ENCODE data around the gene SCYL1. TPM values are rescaled to one million over a fixed set of nuclear protein-coding genes. Genes with fewer than 3 reads are reported as not detected.

The SCYL1 gene
- polyA plus RNA-seq, 1 donor from 2014 or later: 34.0 TPM

- peaks cover 10 to 33% (median 18%) of the 10 kb centered on the region in 3 donors for H3K4me1 Mint-ChIP-seq
Measured at GRCh38 chr11:65578134-65578533, 53.3 kb downstream of the SCYL1 start.

GRCh38 chr11:65578667-65579066 lies 53.8 kb downstream of the SCYL1 start:
- peak overlapping the region in 3 of 4 donors; percentile 45 to 97 (median 68) for H3K4me3 Mint-ChIP-seq
- peak overlapping the region; percentile 92 to 99 (median 97) for H3K27ac Mint-ChIP-seq
- H3K27me3 Mint-ChIP-seq: peaks cover 2% of the 10 kb centered on the region
- H3K36me3 Mint-ChIP-seq: no peaks in the 10 kb centered on the region
- H3K4me1 Mint-ChIP-seq: peaks cover 10 to 32% (median 18%) of the 10 kb centered on the region in 3 donors
- no peaks in the 10 kb centered on the region for H3K9me3 Mint-ChIP-seq

More at GRCh38 chr11:65578134-65578533, 53.3 kb downstream of the SCYL1 start:
- Mint-ChIP-seq H3K27me3 (peaks cover 2% of the 10 kb centered on the region), H3K27ac (peak overlapping the region; percentile 92 to 99 (median 97)), H3K36me3 (no peaks in the 10 kb centered on the region), H3K9me3 (no peaks in the 10 kb centered on the region), H3K4me3 (peak overlapping the region; percentile 68 to 97 (median 89))

GRCh38 chr11:65579291-65579690 lies 54.4 kb downstream of the SCYL1 start:
- H3K4me1 Mint-ChIP-seq: peaks cover 9 to 28% (median 18%) of the 10 kb centered on the region in 3 donors
- no peaks in the 10 kb centered on the region for H3K9me3 Mint-ChIP-seq
- peak overlapping the region in 1 of 3 donors; percentile 16 for H3K27ac Mint-ChIP-seq
- H3K27me3 Mint-ChIP-seq: no peaks in the 10 kb centered on the region
- no peaks in the 10 kb centered on the region for H3K36me3 Mint-ChIP-seq
- peak overlapping the region in 3 of 4 donors; percentile 23 to 68 (median 55) for H3K4me3 Mint-ChIP-seq

- peak overlapping the region in 1 of 4 donors; percentile 40 for H3K4me3 Mint-ChIP-seq
- peaks cover 9 to 23% (median 16%) of the 10 kb centered on the region in 3 donors for H3K4me1 Mint-ChIP-seq
- H3K27ac Mint-ChIP-seq: no peak overlapping the region
- H3K9me3 Mint-ChIP-seq: no peaks in the 10 kb centered on the region
- no peaks in the 10 kb centered on the region for H3K27me3 Mint-ChIP-seq
- H3K36me3 Mint-ChIP-seq: no peaks in the 10 kb centered on the region
Measured at GRCh38 chr11:65580031-65580692, 55.3 kb downstream of the SCYL1 start.

- no peaks in the 10 kb centered on the region for H3K27me3 Mint-ChIP-seq
- no peaks in the 10 kb centered on the region for H3K9me3 Mint-ChIP-seq
- peaks cover 9 to 18% (median 15%) of the 10 kb centered on the region in 3 donors for H3K4me1 Mint-ChIP-seq
- H3K36me3 Mint-ChIP-seq: no peaks in the 10 kb centered on the region
- H3K27ac Mint-ChIP-seq: peak overlapping the region in 1 of 3 donors; percentile 76
- peak overlapping the region in 2 of 4 donors; percentile 21 to 40 for H3K4me3 Mint-ChIP-seq
Measured at GRCh38 chr11:65580756-65581155, 55.9 kb downstream of the SCYL1 start.

- no peaks in the 10 kb centered on the region for H3K9me3 Mint-ChIP-seq
- peak overlapping the region in 1 of 3 donors; percentile 78 for H3K27ac Mint-ChIP-seq
- H3K36me3 Mint-ChIP-seq: no peaks in the 10 kb centered on the region
- peaks cover 13 to 21% (median 18%) of the 10 kb centered on the region in 3 donors for H3K4me1 Mint-ChIP-seq
- no peaks in the 10 kb centered on the region for H3K27me3 Mint-ChIP-seq
- no peak overlapping the region for H3K4me3 Mint-ChIP-seq
Measured at GRCh38 chr11:65581928-65582327, 57.0 kb downstream of the SCYL1 start.

- Mint-ChIP-seq H3K27me3 (no peaks in the 10 kb centered on the region), H3K4me3 (no peak overlapping the region), H3K36me3 (no peaks in the 10 kb centered on the region), H3K4me1 (peaks cover 14 to 28% (median 24%) of the 10 kb centered on the region in 3 donors), H3K27ac (peak overlapping the region; percentile 72 to 80 (median 78)), H3K9me3 (no peaks in the 10 kb centered on the region)
Measured at GRCh38 chr11:65583589-65583988, 58.7 kb downstream of the SCYL1 start.

- H3K4me3 Mint-ChIP-seq: no peak overlapping the region
- H3K27ac Mint-ChIP-seq: peak overlapping the region in 1 of 3 donors; percentile 8
- H3K36me3 Mint-ChIP-seq: no peaks in the 10 kb centered on the region
- H3K4me1 Mint-ChIP-seq: peaks cover 19 to 30% (median 26%) of the 10 kb centered on the region in 3 donors
- H3K27me3 Mint-ChIP-seq: no peaks in the 10 kb centered on the region
- H3K9me3 Mint-ChIP-seq: no peaks in the 10 kb centered on the region
Measured at GRCh38 chr11:65584106-65584505, 59.2 kb downstream of the SCYL1 start.

GRCh38 chr11:65584723-65585171 lies 59.9 kb downstream of the SCYL1 start:
- Mint-ChIP-seq H3K4me1 (peaks cover 21 to 30% (median 26%) of the 10 kb centered on the region in 3 donors), H3K27me3 (no peaks in the 10 kb centered on the region), H3K36me3 (no peaks in the 10 kb centered on the region), H3K4me3 (no peak overlapping the region), H3K27ac (no peak overlapping the region), H3K9me3 (no peaks in the 10 kb centered on the region)

GRCh38 chr11:65585396-65586246 lies 60.7 kb downstream of the SCYL1 start:
- Mint-ChIP-seq H3K36me3 (no peaks in the 10 kb centered on the region), H3K4me3 (peak overlapping the region in 2 of 4 donors; percentile 35 to 36)

GRCh38 chr11:65586247-65586630 lies 61.4 kb downstream of the SCYL1 start:
- peak overlapping the region; percentile 69 to 91 (median 91) for H3K27ac Mint-ChIP-seq
- no peaks in the 10 kb centered on the region for H3K36me3 Mint-ChIP-seq
- peaks cover 22 to 30% (median 26%) of the 10 kb centered on the region in 3 donors for H3K4me1 Mint-ChIP-seq
- peak overlapping the region in 3 of 4 donors; percentile 35 to 38 (median 36) for H3K4me3 Mint-ChIP-seq
- H3K9me3 Mint-ChIP-seq: no peaks in the 10 kb centered on the region
- H3K27me3 Mint-ChIP-seq: no peaks in the 10 kb centered on the region

More at GRCh38 chr11:65585396-65586246, 60.7 kb downstream of the SCYL1 start:
- Mint-ChIP-seq H3K9me3 (no peaks in the 10 kb centered on the region), H3K4me1 (peaks cover 22 to 30% (median 26%) of the 10 kb centered on the region in 3 donors), H3K27ac (peak overlapping the region; percentile 69 to 91 (median 91)), H3K27me3 (no peaks in the 10 kb centered on the region)

GRCh38 chr11:65586676-65587075 lies 61.8 kb downstream of the SCYL1 start:
- peaks cover 22 to 30% (median 26%) of the 10 kb centered on the region in 3 donors for H3K4me1 Mint-ChIP-seq
- H3K27me3 Mint-ChIP-seq: no peaks in the 10 kb centered on the region
- peak overlapping the region in 2 of 4 donors; percentile 20 to 35 for H3K4me3 Mint-ChIP-seq
- H3K36me3 Mint-ChIP-seq: no peaks in the 10 kb centered on the region
- H3K27ac Mint-ChIP-seq: peak overlapping the region in 2 of 3 donors; percentile 69 to 91
- no peaks in the 10 kb centered on the region for H3K9me3 Mint-ChIP-seq

All from IgD-negative memory B cell (primary cell).